NCI-H446 (cell line): ENCODE data around the gene ADAR.

Experiments used
- DNase-seq, 2 experiments: peaks; one replicate each; lab custom pipeline; 2025; lab: John Stamatoyannopoulos, UW

ADAR gene

GRCh38 chr1:154616659-154617345 is 8.8 kb upstream of the ADAR start:
- DNase-seq, result no peak

DNA sequence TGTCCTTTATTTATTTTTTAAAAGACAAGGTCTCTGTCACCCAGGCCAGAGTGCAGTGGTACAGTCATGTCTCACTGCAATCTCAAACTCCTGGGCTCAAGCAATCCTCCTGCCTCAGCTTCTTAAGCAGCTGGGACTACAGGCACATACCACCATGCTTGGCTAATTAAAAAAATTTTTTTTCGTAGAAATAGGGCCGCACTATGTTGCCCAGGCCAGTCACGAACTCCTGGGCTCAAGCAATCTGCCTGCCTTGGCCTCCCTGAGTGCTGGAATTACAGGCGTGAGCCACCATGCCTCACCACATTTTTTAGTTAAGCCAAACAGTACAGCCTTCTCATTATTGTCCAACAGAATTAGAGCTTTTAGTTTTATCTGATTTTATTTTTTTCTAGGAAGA is 7.4 kb upstream of the ADAR start:
- no peak for DNase-seq

- no peak for DNase-seq
These were observed 6.9 kb upstream of the ADAR start for GRCh38 chr1:154614901-154615300.

- no peak for DNase-seq
These were observed 6.3 kb upstream of the ADAR start for GRCh38 chr1:154614247-154614646.

DNA sequence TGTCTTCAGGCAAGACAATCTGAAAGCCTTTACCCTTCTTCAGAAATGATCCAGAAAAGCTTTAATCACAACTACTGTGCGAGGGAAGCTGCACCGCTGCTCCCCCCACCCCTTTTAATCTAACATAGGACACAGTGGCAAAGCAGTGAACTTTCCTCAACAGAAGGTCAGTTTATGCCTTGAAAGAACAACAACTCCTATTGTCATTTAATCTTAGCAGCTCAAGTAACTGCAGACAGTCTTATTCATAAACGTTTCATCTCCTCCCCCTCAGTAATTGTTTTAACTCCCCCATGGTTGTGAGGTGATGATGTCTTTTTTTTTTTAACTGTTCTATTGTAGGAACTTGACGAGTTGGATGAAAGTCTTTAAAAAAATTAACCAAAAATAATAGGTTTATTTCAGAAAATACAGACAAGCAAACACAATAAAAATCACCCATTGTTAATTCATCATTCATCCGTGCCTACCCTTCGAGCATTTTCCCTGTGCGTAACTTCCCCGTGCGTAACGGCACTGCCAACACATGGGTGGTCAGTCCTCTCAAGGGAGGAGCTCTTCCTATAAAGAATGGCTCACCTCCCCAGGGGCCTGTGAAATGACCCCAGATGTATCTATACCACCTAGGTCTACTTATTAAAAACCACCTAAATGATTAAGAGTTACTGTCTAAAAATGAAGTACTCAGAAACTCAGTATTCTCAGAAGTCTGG is 3.3 kb upstream of the ADAR start:
- DNase-seq, result no peak

DNA sequence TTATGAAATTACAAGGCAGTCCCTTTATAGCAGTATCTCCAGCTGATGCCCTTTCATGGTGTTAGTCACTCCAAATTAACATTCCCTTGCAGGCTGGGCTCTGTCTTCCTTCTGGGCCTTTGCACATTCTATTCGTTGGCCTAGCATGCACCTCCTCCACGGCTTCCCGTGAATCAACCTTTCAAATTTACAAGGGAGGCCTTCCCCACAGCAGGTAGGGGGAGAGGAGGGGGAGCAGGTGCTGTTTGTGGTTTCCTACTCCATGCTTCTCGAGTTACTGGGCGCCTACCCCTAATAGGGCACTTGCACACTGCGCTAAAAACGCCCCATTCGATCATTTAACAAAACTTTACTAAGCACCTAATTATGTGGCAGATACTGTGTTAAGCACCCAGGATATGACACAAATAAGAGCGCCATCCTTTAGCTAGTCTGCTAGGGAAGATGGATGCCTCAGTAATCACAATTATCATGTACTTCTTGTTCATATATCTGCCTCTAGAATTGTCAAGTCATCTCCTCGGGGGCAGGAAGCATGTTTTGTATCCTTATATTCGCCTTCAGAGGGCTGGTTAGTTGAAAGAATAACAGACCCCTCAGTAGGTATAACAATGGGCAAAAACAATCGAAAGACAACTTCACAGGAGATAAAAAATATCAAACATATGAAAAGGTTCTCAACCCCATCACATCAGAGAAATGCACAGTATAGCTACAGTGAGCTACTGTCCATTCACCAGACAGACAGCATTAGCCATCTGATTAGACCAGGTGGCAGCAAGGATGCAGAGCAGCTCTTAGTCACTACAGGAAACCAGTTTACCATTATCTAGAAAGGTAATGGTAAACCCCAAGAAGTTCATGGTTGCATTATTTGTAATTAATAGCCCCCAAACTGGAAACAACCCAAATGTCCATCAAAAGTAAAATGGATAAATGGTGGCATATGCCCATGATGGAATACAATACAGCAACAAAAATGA is 1.7 kb upstream of the ADAR start:
- DNase-seq, result no peak

- peak in 1 of 2 experiments; percentile 13 for DNase-seq
These were observed 648 bp upstream of the ADAR start for GRCh38 chr1:154608397-154609270.

DNA sequence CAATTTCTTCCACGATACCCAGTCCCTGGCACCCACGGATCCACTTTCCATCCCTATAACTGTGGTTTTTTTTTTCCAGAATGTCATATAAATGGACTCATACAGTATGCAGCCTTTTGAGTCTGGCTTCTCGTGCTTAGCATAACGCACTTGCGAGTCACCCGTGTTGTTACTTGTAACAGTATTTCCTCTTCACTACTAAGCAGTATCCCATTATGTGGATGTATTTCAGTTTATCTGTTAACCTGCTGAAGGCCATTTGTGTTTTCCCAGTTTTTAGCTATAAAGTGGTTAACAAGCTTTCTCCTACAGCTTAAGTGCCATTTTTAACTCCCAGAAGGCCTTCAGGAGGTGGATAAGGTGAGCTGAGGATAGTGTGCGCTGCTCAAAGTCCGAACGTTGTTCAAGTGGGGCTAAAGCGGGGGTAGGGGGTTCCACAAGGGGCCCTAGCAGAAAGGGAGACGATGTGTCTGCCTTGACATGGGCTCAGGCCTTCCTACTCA is 829 bp downstream of the ADAR start:
- no peak for DNase-seq

DNA sequence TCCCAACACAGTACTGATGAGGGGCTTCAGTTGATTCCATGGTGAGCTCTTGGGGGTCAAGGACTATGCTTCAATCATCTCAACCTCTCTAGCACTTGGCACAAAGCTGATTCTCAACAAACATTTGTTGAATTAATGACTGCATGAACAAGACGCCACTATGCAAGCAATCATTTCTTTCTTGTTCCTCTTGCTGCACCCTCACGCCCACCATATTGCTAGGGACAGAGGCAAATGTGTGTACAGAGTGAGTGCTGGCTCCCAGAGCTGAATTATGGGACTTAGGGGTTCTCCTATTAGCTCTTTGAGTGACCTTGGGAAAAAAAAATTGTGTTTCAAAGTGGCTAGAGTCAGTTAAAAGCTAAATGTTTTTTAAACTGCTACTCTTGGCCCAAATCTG is 2.5 kb downstream of the ADAR start:
- no peak for DNase-seq

- DNase-seq, result no peak
These were observed 4.7 kb downstream of the ADAR start for GRCh38 chr1:154603317-154603716.

GRCh38 chr1:154599658-154600057 is 8.3 kb downstream of the ADAR start:
- no peak for DNase-seq

- no peak for DNase-seq
These were observed 8.9 kb downstream of the ADAR start for GRCh38 chr1:154598871-154599635.

GRCh38 chr1:154595621-154596020 is 12.4 kb downstream of the ADAR start:
- no peak for DNase-seq

DNA sequence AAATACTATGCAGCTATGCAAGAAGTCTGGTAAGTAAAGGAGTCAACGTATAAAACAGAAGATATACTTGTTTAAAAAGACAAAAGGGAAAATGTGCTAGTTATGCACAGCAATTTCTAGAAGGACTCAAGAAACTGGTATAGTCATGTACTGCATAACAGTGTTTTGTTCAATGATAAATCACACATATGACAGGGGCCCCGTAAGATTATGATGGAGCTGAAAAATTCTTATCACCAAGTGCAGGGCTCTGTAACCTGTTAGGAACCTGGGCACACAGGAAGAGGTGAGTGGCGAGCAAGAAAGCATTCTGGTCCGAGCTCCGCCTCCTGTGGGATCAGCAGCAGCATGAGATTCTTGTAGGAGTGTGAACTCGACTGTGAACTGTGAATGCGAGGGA is 13.2 kb downstream of the ADAR start:
- no peak for DNase-seq

- no peak for DNase-seq
These were observed 14.6 kb downstream of the ADAR start for GRCh38 chr1:154593390-154593789.

- no peak for DNase-seq
These were observed 16.8 kb downstream of the ADAR start for GRCh38 chr1:154591206-154591605.

DNA sequence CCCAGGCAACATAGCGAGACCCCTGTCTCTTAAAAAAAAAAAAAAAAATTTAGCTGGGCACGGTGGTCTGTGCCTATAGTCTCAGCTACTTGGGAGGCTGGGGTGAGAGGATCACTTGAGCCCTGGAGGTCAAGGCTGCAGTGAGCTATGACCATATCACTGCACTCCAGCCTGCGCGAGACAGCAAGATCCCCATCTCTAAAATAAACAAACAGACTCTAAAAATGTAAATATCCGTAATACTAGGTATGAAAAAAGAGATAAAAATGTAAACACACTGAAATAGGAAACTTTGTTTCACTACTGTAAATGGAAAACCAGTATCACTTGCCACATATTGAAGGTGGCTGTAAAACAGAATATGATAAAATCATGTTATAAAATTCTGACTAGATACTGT is 17.2 kb downstream of the ADAR start:
- DNase-seq, result no peak

DNA sequence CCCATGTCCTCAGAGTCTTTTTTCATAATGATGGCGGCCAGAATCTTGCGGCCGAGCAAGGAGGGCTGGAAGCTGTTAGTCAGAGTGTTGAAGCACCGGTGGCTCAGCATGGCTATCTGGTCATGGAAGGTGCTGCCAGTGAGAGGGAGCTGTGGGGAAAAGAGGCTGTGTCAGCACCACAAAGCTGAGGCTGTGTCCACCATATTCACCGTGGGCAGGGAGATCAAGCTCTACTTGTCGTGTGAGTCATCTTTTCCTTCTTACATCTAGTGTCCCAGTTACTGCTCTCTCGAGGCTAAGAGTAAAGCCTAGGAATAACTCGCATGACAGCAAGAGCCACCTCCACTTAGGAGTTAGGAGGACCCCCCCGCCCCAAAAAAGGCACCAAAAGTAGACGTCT is 18.2 kb downstream of the ADAR start:
- DNase-seq, result no peak

DNA sequence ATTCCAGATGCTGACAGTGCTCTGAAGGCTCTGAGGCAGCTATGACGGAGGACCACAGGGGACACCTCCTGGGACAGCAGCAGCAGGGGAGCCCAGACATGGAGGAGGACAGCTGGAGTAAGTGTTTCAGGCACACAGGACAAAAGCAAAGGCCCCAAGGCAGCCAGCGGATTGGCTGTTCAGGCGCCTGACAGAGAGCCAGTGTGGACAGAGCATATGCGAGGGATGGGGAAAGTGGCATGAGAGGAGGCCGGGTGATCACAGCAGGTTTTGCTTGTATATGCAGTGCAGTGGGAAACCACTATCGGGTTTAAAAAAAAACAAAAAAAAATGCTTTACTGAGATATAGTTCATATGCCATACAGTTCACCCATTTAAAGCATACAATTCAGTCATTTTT is 21.3 kb downstream of the ADAR start:
- DNase-seq, result no peak

- DNase-seq, result no peak
These were observed 21.8 kb downstream of the ADAR start for GRCh38 chr1:154586231-154586630.
